ENCODE results near the gene APOC3.

APOC3 gene

GRCh38 chr11:116804001-116804400 is 25.7 kb upstream of the APOC3 start:
- DNase-seq (ENCODE audit: low read depth), result no peak

- DNase-seq (ENCODE audit: low read depth), result no peak
Observed at GRCh38 chr11:116807601-116808261, 22.0 kb upstream of the APOC3 start.

- no peak for DNase-seq (ENCODE audit: low read depth)
Observed at GRCh38 chr11:116808262-116809175, 21.2 kb upstream of the APOC3 start.

GRCh38 chr11:116811194-116811593 is 18.5 kb upstream of the APOC3 start:
- DNase-seq (ENCODE audit: low read depth), result no peak

GRCh38 chr11:116812109-116812508 is 17.6 kb upstream of the APOC3 start:
- no peak for DNase-seq (ENCODE audit: low read depth)

GRCh38 chr11:116813170-116813569 is 16.5 kb upstream of the APOC3 start:
- no peak for DNase-seq (ENCODE audit: low read depth)

- no peak for DNase-seq (ENCODE audit: low read depth)
Observed at GRCh38 chr11:116813781-116814471, 15.8 kb upstream of the APOC3 start.

- DNase-seq (ENCODE audit: low read depth), result no peak
Observed at GRCh38 chr11:116814502-116814901, 15.2 kb upstream of the APOC3 start.

- no peak for DNase-seq (ENCODE audit: low read depth)
Observed at GRCh38 chr11:116819049-116819448, 10.7 kb upstream of the APOC3 start.

GRCh38 chr11:116821050-116821918 is 8.4 kb upstream of the APOC3 start:
- DNase-seq (ENCODE audit: low read depth), result no peak

- no peak for DNase-seq (ENCODE audit: low read depth)
Observed at GRCh38 chr11:116822575-116822974, 7.1 kb upstream of the APOC3 start.

- no peak for DNase-seq (ENCODE audit: low read depth)
Observed at GRCh38 chr11:116823031-116823843, 6.5 kb upstream of the APOC3 start, which contains the start of gene APOA4. Gene APOA4, minus strand, starts transcription at chr11:116823304. Its CDS starts 113 bp downstream, at chr11:116823191.

- DNase-seq (ENCODE audit: low read depth), result no peak
Observed at GRCh38 chr11:116825434-116825833, 4.3 kb upstream of the APOC3 start.

GRCh38 chr11:116825854-116826750 is 3.6 kb upstream of the APOC3 start:
- DNase-seq (ENCODE audit: low read depth), result no peak

GRCh38 chr11:116826751-116827431 is 2.8 kb upstream of the APOC3 start:
- DNase-seq (ENCODE audit: low read depth), result no peak

GRCh38 chr11:116827461-116827860 is 2.2 kb upstream of the APOC3 start:
- DNase-seq (ENCODE audit: low read depth), result no peak

- no peak for DNase-seq (ENCODE audit: low read depth)
Observed at GRCh38 chr11:116828632-116829524, 829 bp upstream of the APOC3 start.
